SK-MEL-5 (cell line): Measurements from ENCODE around the gene C1QTNF1. TPM values are rescaled to one million over a fixed set of nuclear protein-coding genes. Genes with fewer than 3 reads are reported as not detected.
"Not testable (repeated sequence)": the region's sequence is repeated elsewhere in the genome, so short reads cannot be mapped to it uniquely, and the experiment has no call there.

ENCODE experiments used
- DNase-seq: peaks from one replicate; pipeline ENCODE4 v3.0.0-alpha.2; 2016; ENCODE audit warnings: low read depth, low spot score
- in situ Hi-C: cut with HindIII; loops from 2 replicates; pipeline ENCODE4 v1.10.0; 2016; ENCODE audit warnings: low sequenced_read_pairs, high pct_unique_total_duplicates, low pct_unique_long_range_greater_than_20kb
- total RNA-seq: library from RNA; depleted of rRNA; stranded (reverse); fragments of >200 nt; shearing (Covaris generic); gene quantifications from 2 replicates; pipeline ENCODE4 v1.2.3, GENCODE V29; 2014

The C1QTNF1 gene
- total RNA-seq, 1 experiment from 2014 or later, result 15.7 TPM

GRCh38 chr17:79014158-79014758, 9.7 kb upstream of the C1QTNF1 start:
- in situ Hi-C loops, result no loop called here
- no peak for DNase-seq

GRCh38 chr17:79017546-79018369, 6.2 kb upstream of the C1QTNF1 start:
- in situ Hi-C loops, result no loop called here
- DNase-seq, result peak; percentile 63

GRCh38 chr17:79018370-79018695, 5.6 kb upstream of the C1QTNF1 start:
- in situ Hi-C loops, result no loop called here

GRCh38 chr17:79019261-79019631, 4.7 kb upstream of the C1QTNF1 start:
- in situ Hi-C loops, result no loop called here

More at GRCh38 chr17:79018370-79018695, 5.6 kb upstream of the C1QTNF1 start:
- no peak for DNase-seq

DNA sequence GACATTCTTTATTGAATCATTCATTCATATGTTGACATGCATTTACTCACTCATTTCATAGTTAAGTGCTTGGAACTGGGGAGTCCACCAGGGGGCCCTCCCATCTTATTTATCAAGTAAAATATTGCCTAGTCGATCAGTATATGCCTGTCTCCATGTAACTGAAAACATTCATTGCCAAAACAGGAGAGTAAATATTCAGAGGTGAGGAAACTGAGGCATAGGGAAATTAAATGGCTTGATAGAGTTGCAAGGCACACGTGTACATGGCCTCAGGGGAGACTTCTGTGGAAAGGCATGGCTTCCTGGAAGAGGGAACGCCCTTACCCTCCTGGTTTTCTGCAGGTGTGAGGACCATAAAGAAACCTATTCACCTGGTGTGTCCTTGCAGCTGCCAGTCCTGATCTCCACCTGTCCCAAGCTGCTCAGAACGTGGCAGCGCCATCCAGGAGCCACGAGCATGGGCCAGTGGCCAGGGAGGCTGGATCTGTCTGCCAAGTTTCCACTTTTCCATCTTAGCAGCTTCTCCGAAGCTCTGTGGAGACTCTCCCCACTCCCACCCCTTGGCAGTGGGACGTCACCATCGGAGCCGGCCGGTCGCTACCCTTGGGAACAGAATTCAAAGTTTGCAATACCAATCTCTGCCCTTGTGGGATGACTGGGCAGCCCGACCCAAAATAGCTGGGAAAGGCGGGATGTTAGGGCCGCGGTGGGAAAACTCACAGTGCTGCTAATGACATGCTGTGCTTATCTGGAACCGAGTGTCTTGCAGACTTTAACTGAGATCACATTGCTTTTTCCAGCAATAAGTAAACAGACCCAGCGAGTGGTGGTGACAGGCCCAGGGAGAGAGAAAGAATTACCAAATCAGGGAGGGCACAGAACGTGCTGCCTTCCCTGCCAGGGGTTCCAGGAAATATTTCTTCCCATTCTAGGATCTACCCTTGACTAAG, 4.1 kb upstream of the C1QTNF1 start:
- DNase-seq, result peak; percentile 94
- in situ Hi-C loops, result no loop called here

More at GRCh38 chr17:79019261-79019631, 4.7 kb upstream of the C1QTNF1 start:
- DNase-seq, result no peak

DNA sequence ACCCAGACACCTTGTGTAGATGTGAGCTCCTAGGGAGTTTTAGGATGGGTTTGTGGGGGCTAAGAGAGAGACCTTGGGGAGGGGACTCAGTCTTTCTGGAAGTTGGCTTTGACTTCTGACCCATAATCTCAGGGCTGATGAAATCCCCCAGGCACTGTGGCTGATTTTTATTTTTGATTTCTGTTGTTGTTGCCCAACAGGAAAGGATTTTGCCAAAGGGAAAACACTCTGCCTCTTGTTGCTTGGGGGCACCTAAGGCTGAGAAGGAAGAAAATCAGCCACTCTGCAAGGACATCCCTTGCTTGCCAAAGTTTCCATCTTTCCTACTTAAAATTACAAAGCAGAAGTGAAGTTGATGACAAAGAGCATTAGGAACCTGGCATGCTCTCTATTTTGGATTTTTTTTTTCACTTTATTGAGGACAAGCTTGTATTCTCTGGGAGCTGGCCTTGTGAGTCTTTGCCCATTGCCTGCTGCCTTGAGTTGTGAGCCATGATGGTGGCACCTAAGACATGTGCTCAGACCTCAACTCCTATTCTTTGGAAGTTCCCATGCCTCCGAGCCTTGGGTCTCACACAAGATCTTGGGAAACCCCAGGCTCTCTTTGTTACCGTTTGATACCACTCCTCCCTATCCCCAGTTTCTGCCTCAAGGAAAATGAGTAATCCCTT, 3.2 kb upstream of the C1QTNF1 start:
- in situ Hi-C loops, result no loop called here
- DNase-seq, result peak; percentile 37

DNA sequence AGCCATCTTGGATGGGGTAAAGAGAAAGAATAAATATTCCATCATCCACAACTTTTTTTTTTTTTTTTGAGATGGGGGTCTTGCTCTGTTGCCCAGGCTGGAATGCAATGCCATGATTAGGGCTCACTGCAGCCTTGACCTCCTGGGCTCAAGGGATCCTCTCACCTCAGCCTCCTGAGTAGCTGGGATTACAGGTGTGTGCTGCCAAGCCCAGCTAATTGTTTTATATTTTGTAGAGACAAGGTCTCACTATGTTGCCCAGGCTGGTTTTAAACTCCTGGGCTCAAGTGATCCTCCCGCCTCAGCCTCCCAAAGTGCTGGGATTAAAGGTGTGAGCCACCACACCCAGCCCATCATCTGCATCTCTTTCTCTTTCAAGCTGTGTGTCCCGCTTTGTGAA, 2.0 kb upstream of the C1QTNF1 start:
- in situ Hi-C loops, result not testable (repeated sequence)

DNA sequence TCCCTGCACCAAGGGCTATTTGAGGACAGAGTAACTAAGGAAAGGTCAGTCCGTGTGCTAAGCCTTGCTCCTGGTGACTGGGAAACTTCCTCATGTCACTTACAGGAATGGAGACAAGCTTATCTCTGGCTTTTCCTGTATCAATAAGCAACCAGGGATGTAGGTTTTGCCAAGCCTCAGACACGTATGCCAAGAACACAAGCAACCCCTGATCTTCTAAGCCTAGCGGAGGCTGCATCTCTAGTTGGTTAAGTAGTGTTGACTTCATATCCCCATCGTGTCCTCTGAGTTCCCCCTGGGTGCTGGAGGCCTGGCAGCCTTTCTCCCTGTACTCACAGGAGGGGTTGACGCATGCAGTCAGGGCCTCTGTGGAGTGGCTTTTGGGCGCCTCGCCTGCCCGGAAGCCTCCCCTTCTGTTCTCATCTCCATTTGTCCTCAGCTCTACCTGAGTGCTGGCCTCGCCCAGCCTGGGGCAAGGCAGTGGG, 1.4 kb upstream of the C1QTNF1 start:
- in situ Hi-C loops, result no loop called here
- no peak for DNase-seq

More for the DNA sequence above, 2.0 kb upstream of the C1QTNF1 start:
- not testable (repeated sequence) for DNase-seq

DNA sequence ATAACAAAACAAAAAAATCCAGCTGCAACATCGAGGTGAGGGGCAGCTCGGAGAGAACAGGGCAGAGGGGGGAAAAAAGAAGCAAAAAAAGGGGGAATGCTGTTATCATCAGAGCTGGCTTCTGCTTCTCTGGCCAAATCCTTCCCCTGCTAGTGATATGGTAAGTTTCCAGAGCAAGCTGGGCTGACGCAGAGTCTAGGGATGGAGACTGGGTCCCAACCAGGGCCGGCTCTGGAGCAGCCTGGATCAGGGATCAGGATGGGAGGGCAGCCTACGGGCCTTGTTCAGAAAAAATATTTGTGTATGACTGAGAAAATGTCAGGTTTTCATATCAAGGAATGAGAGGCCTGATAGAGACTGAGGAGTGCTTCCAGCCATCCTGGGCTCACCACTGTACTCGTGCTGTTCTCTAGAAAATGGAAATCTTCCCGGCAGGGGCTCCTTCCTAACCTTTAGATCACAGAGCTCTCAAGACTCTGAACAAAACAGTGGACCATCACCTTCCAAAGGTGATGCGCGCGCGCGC, 726 bp upstream of the C1QTNF1 start:
- no peak for DNase-seq
- in situ Hi-C loops, result no loop called here

- in situ Hi-C loops, result no loop called here
- DNase-seq, result no peak
Measured at GRCh38 chr17:79024901-79025737, 1.1 kb downstream of the C1QTNF1 start.

- in situ Hi-C loops, result no loop called here
- peak; percentile 61 for DNase-seq
Measured at GRCh38 chr17:79026376-79027273, 2.7 kb downstream of the C1QTNF1 start.

DNA sequence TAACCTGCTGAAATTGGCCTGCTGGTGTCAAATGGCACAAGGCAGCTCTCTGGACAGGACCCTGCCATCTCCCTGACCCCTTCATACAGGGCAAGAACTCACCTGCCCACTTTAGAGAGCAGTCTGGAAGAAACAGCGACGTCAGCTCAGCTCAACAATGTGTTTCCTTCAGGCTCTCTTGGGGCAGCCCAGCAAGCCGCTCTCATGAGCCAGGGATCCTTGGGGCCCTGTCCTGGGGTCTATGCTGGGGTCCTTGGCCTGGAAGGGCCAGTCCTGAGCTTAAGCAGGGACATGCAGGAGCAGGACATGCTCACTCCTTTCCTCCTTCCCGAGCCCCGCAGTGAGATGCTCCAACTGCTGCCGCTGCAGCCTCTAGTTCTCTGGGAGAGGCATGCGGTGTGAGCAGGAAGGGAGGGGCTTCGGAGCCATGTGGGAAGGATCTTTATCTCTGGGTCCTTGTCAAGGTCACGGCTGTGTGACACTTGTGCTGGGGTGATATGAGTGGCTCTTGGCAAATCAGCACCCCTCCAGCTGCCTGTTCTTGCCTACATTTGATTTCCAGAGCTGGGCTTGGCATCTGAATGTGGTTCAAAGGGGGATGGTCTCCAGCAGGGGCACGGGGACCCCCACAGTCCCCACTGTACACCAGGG, 3.4 kb downstream of the C1QTNF1 start:
- no peak for DNase-seq
- in situ Hi-C loops, result no loop called here

GRCh38 chr17:79027925-79028491, 4.0 kb downstream of the C1QTNF1 start:
- in situ Hi-C loops, result no loop called here
- no peak for DNase-seq

DNA sequence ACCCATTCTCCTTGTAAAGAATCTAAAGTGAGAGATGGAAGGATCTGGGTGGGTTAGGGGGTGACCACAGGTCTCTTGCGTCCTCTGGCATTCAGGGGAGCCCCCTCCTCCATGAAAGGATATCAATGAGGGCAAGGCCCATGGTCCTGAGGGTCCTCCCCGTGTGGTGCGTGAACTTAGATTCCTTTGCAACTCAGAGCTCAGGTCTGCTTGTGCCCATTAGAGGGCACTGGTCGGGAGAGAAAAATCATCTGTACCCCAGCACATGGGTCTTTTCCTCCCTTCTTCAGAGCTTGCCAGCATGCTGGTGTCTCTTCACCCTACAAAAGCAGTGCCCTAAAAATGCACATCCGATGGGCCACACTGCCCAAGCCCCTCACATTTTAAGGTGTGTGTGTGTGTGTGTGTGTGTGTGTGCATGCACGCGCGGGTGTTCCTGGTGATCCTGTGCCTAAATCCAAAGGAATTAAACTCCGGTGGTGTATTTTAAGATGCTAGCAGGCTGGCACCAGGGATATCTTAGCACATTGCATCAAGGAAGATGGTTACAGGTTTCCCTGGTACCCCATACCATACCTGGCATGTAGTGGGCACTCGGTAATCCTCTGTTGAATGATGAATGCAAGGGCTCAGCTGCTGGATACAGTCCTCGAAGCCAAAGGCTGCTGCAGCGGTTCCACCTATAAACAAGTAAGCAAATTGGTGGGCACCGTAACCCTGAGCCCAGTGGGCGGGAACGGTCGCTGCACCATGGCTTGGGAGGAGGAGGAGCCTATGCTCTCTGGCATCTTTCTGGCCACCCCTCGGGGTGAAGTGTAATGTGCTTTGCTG, 4.7 kb downstream of the C1QTNF1 start:
- peak; percentile 47 for DNase-seq
- in situ Hi-C loops, result no loop called here
